Measurements from ENCODE around the gene SLC2A2. TPM values are rescaled to one million over a fixed set of nuclear protein-coding genes. Genes with fewer than 3 reads are reported as not detected.
A peak's percentile ranks its signal among the peaks of the same experiment; 100 is the strongest.

The SLC2A2 gene
- total RNA-seq, 1 donor from 2014 or later = not detected

DNA sequence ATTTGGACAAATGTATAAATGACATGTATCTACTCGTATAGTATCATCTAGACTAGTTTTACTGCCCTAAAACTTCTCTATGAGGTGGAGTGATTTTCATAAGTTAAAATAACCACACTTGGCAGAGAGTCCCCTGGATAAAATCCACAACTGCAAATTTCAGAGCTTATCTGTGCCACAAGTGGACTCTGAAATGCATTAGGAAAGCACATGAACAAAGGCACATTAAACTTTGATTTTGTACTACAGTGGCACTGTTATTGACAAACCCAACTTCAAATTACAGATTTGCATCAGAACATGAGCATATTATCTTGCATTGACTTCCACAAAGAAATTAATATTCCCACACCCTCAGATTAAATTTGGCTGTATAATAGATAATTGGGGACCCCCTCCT is 60.0 kb downstream of the SLC2A2 start:
- Mint-ChIP-seq H3K4me1 (ENCODE audit: low read depth, unreplicated experiment) (peaks cover 7% of the 10 kb centered on the region), H3K27me3 (ENCODE audit: unreplicated experiment) (peaks cover 4% of the 10 kb centered on the region), H3K36me3 (ENCODE audit: unreplicated experiment) (peaks cover 10% of the 10 kb centered on the region), H3K9me3 (ENCODE audit: unreplicated experiment) (peaks cover 2% of the 10 kb centered on the region), H3K27ac (ENCODE audit: unreplicated experiment) (no peak overlapping the region), H3K4me3 (ENCODE audit: unreplicated experiment) (no peak overlapping the region)
- TF ChIP-seq, protein P1, sequence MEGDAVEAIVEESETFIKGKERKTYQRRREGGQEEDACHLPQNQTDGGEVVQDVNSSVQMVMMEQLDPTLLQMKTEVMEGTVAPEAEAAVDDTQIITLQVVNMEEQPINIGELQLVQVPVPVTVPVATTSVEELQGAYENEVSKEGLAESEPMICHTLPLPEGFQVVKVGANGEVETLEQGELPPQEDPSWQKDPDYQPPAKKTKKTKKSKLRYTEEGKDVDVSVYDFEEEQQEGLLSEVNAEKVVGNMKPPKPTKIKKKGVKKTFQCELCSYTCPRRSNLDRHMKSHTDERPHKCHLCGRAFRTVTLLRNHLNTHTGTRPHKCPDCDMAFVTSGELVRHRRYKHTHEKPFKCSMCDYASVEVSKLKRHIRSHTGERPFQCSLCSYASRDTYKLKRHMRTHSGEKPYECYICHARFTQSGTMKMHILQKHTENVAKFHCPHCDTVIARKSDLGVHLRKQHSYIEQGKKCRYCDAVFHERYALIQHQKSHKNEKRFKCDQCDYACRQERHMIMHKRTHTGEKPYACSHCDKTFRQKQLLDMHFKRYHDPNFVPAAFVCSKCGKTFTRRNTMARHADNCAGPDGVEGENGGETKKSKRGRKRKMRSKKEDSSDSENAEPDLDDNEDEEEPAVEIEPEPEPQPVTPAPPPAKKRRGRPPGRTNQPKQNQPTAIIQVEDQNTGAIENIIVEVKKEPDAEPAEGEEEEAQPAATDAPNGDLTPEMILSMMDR (IDR thresholded peaks at IDR 0.05; ENCODE audit: partially characterized antibody, unreplicated experiment) = no peak
- no peak for DNase-seq

GRCh38 chr3:170962411-170962810 is 64.1 kb downstream of the SLC2A2 start:
- H3K36me3 Mint-ChIP-seq (ENCODE audit: unreplicated experiment) = no peaks in the 10 kb centered on the region
- no peaks in the 10 kb centered on the region for H3K9me3 Mint-ChIP-seq (ENCODE audit: unreplicated experiment)
- H3K4me1 Mint-ChIP-seq (ENCODE audit: low read depth, unreplicated experiment) = peaks cover 20% of the 10 kb centered on the region
- peaks cover 1% of the 10 kb centered on the region for H3K27me3 Mint-ChIP-seq (ENCODE audit: unreplicated experiment)
- TF ChIP-seq, protein P1 (IDR thresholded peaks at IDR 0.05; ENCODE audit: partially characterized antibody, unreplicated experiment) = no peak
- H3K27ac Mint-ChIP-seq (ENCODE audit: unreplicated experiment) = peak overlapping the region; percentile 56
- H3K4me3 Mint-ChIP-seq (ENCODE audit: unreplicated experiment) = no peak overlapping the region
- no peak for DNase-seq

DNA sequence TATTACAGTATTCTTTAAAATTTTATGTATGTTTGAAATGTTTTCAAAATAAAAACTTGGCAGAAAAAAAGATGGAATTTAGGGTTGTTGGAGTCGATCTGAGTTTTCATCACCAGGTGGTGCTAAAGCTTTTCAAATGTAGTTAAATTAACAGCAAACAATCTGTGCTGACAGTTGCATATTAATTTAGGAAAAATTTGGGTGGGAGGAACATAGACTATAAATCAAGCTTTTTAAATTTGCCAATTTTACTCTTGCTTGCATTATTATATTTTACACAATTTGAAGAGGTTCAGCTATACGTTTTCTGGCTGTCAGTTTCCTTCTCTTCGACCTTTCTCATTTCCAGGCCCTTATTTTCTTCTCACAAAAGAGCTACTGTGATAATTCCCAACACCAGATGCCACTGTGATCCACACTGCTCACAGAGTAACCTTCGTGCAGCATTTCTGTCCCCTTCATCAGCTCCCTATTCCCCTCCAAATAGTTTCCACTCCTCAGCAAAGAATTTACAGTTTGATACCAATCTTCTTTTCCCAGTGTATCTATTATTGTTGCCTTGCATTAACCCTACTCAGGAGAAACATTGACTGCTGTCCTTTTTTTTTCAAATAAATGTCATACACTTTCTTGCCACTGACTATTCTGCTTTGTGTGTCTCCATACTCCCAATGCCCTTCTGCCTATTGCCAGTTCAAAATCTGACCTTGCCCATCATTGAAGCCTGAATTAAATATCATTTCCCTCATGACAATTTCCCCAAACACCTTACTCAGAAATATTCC is 64.7 kb downstream of the SLC2A2 start:
- H3K4me1 Mint-ChIP-seq (ENCODE audit: low read depth, unreplicated experiment) = peaks cover 25% of the 10 kb centered on the region
- TF ChIP-seq, protein P1 (IDR thresholded peaks at IDR 0.05; ENCODE audit: partially characterized antibody, unreplicated experiment) = peak; percentile 77
- no peaks in the 10 kb centered on the region for H3K36me3 Mint-ChIP-seq (ENCODE audit: unreplicated experiment)
- H3K9me3 Mint-ChIP-seq (ENCODE audit: unreplicated experiment) = no peaks in the 10 kb centered on the region
- H3K27ac Mint-ChIP-seq (ENCODE audit: unreplicated experiment) = peak overlapping the region; percentile 56
- peak overlapping the region; percentile 31 for H3K4me3 Mint-ChIP-seq (ENCODE audit: unreplicated experiment)
- DNase-seq = no peak
- H3K27me3 Mint-ChIP-seq (ENCODE audit: unreplicated experiment) = peaks cover 1% of the 10 kb centered on the region

GRCh38 chr3:170959457-170959856 is 67.1 kb downstream of the SLC2A2 start:
- no peaks in the 10 kb centered on the region for H3K36me3 Mint-ChIP-seq (ENCODE audit: unreplicated experiment)
- peaks cover 6% of the 10 kb centered on the region for H3K27me3 Mint-ChIP-seq (ENCODE audit: unreplicated experiment)
- H3K4me3 Mint-ChIP-seq (ENCODE audit: unreplicated experiment) = peak overlapping the region; percentile 15
- DNase-seq = no peak
- TF ChIP-seq, protein P1 (IDR thresholded peaks at IDR 0.05; ENCODE audit: partially characterized antibody, unreplicated experiment) = no peak
- H3K27ac Mint-ChIP-seq (ENCODE audit: unreplicated experiment) = peak overlapping the region; percentile 1
- peaks cover 2% of the 10 kb centered on the region for H3K9me3 Mint-ChIP-seq (ENCODE audit: unreplicated experiment)
- H3K4me1 Mint-ChIP-seq (ENCODE audit: low read depth, unreplicated experiment) = peaks cover 43% of the 10 kb centered on the region

- Mint-ChIP-seq H3K27me3 (ENCODE audit: unreplicated experiment) (peaks cover 18% of the 10 kb centered on the region), H3K4me1 (ENCODE audit: low read depth, unreplicated experiment) (peaks cover 56% of the 10 kb centered on the region), H3K9me3 (ENCODE audit: unreplicated experiment) (peaks cover 22% of the 10 kb centered on the region), H3K4me3 (ENCODE audit: unreplicated experiment) (peak overlapping the region; percentile 5), H3K27ac (ENCODE audit: unreplicated experiment) (peak overlapping the region; percentile 24), H3K36me3 (ENCODE audit: unreplicated experiment) (no peaks in the 10 kb centered on the region)
- no peak for DNase-seq
- TF ChIP-seq, protein P1 (IDR thresholded peaks at IDR 0.05; ENCODE audit: partially characterized antibody, unreplicated experiment) = no peak
These were observed 69.9 kb downstream of the SLC2A2 start for GRCh38 chr3:170956647-170957046.
